Smooth muscle cell of the umbilical artery (primary cell): Measurements from ENCODE around the gene SMURF2. TPM values are rescaled to one million over a fixed set of nuclear protein-coding genes. Genes with fewer than 3 reads are reported as not detected.

ENCODE experiments used
- total RNA-seq: library from RNA; depleted of rRNA; stranded (reverse); fragments of >200 nt; gene quantifications from 2 replicates; pipeline ENCODE4 v1.2.3, GENCODE V29; 2014

Gene SMURF2
- total RNA-seq, result 91.2 and 404 TPM in 2 replicates

GRCh38 chr17:64661976-64662773 is at the start of gene SMURF2:
Gene SMURF2 (minus strand): TSS chr17:64662307. CDS start chr17:64661880, 427 bp downstream.

GRCh38 chr17:64506576-64507412 is 155.3 kb downstream of the SMURF2 start, which contains the start of gene CEP95:
Gene CEP95 (plus strand): TSS chr17:64506977. CDS start chr17:64507098, 121 bp downstream.

DNA sequence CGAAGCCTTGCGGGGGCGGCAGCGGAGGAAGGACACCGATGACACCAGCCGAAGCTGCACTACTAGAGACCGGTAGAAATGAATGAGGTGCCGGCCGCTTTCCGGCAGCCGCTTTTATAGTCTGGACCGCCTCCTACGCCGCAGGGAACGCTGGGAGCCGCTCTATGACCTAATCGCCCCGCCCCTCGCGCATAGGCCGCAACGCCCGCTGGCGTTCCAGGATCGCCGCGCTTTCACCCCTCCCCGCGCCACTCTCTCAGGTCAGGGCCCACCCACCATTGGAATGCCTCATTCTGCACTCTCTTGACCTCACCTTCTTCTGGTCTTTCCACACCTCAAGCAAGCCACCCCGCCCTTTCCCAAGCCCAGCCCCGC is 155.9 kb downstream of the SMURF2 start, which contains the start of gene DDX5:
DDX5 (minus strand) TSS at position 89 of the 375 bp plus-strand sequence. CDS start 170 bp downstream, outside the sequence.

DNA sequence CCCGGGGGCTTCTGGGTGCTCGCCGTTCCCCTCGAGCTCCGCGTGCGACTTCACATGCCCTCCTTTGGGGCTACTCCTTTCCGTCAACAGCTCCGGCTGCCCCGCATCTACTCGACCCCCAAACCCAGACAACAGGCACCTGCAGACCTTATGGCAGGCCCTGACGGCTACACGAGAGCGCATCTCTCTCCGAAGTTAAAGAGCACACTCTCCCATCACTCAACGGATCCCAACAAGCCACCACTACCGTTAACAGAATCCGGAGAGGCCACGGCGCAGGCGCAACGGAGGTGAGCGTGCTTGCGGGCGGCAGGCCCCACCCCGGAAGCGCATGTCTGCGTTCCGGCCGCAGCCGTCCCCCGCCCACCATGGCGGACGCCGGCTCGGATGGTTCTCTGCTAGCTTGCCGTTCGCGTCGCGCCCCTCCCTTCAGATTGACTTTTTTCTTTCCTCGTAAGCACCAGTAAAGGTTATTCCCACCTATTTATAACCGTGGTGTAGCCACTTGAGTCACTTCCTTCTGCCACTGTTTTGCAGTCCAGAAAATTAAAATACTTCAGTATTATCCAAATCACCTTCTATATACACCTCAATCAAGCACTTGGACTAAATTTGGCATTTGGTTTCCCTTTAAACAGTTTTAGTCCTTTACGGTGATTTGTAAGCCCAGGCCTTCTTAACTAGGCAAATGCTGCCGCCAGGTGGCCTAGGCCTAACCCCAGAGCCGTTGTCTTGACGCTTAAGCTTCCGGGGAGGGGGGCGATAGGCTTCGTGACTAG is 165.1 kb downstream of the SMURF2 start, which contains the start of gene POLG2:
POLG2 (minus strand) TSS at position 269 of the 779 bp plus-strand sequence; CDS start at position 183, 86 bp downstream.

Other genes with a start within 250 kb of the SMURF2 start
- 4.0 and 6.2 TPM in 2 replicates for gene MILR1, start 213.2 kb downstream of the SMURF2 start, total RNA-seq
- gene POLG2, start 165.3 kb downstream of the SMURF2 start, total RNA-seq, result 10.1 and 12.3 TPM in 2 replicates
- gene DDX5, start 156.0 kb downstream of the SMURF2 start, total RNA-seq, result 382 and 470 TPM in 2 replicates
- 16.9 and 27.9 TPM in 2 replicates for gene CEP95, start 155.3 kb downstream of the SMURF2 start, total RNA-seq